Fibroblast of mammary gland (primary cell): ENCODE measurements around the gene ZRANB1.

Source experiments
- DNase-seq: peaks from one replicate; pipeline ENCODE4 v3.0.0-alpha.2; 2010; ENCODE audit warnings: low read depth
- H3K4me3 ChIP-seq: 2 replicates; pipeline ENCODE4 v1.5.1; 2011; ENCODE audit warnings: low read depth, mild to moderate bottlenecking, low read length, moderate library complexity; ENCODE audit not compliant: control insufficient read depth
- TF ChIP-seq, protein P1 (sequence below): conservative IDR thresholded peaks from 2 replicates; pipeline ENCODE4 v1.5.1; 2011; ENCODE audit warnings: low read depth, low read length, inconsistent platforms; ENCODE audit not compliant: control insufficient read depth, insufficient read depth

The ZRANB1 gene

DNA sequence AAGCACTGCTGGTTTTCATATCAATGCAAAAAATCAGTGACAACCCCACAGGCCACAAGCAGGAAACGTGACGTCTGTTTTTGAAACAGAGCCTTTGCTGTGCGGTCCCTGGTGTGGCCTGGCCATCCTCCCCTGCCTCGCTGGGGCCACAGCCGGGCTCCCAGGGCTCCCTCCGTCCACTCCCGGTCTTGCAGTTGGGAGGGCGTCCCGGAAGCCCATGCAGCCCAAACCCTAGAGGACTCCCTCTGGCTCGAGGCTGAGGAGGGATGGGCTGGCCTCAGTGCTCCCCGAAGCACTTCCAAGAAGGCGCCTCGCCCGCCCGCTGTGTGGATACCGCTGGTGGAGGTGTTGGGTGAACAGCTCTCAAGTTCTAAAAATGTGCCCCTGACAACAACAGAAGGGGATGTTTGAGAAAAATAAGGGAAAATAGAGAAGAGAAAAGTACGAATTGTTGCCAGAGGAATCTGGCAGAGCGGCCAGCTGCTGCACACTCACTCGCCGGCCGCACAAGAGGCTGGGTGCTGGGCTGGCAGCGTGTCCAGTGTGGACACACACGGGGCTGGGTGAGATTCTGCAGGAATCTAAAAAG is 73.5 kb downstream of the ZRANB1 start:
- DNase-seq: no peak
- no peak overlapping the region for H3K4me3 ChIP-seq
- TF ChIP-seq, protein P1, sequence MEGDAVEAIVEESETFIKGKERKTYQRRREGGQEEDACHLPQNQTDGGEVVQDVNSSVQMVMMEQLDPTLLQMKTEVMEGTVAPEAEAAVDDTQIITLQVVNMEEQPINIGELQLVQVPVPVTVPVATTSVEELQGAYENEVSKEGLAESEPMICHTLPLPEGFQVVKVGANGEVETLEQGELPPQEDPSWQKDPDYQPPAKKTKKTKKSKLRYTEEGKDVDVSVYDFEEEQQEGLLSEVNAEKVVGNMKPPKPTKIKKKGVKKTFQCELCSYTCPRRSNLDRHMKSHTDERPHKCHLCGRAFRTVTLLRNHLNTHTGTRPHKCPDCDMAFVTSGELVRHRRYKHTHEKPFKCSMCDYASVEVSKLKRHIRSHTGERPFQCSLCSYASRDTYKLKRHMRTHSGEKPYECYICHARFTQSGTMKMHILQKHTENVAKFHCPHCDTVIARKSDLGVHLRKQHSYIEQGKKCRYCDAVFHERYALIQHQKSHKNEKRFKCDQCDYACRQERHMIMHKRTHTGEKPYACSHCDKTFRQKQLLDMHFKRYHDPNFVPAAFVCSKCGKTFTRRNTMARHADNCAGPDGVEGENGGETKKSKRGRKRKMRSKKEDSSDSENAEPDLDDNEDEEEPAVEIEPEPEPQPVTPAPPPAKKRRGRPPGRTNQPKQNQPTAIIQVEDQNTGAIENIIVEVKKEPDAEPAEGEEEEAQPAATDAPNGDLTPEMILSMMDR: no peak

DNA sequence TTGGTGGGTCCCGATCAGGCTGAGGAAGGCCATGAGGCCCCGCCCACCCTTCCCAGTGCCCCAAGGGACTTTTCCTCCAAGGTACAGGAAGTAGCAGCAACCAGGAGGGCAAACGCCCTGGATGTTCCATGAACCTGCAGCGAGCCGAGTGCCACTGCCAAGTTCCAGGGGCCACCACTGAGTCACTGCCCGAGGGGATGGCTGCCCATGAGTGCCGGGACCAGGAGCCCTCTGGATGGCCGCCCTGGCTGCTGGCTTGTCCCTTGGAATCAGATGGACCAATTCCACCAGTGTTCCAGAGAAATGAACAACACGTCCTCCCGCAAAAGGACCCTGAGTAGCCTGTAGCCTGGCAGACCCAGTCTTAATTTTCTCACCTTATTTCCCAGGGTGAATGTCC is 74.2 kb downstream of the ZRANB1 start:
- DNase-seq: no peak
- H3K4me3 ChIP-seq: no peak overlapping the region
- TF ChIP-seq, protein P1: no peak

DNA sequence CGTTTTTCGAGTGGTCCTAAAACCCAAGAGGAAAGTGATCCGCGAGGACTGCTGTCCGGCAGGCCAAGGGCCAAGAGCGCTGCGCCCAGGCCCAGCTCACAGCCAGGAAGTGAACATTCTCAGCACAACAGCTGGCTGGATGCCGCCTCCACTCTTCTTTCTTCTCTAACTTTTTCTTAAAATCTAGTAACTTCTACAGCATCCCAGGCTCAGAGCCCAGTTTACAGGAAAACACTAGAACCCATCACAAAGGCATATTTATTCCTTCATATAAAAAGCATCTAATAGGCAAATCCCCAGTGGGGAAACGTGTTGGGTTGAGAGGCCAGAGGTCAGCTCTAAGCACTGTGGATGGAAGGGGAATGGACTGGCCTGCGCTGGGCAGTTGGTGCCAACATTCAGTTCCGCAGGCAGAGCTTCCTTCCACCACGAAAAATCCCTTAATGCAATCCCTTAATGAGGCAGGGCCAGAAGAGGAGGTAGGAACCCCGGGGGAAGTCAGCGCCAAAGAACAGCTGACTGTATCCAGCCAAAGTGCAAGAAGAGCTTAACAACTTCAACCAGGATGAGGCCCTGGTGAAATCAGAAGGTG is 74.8 kb downstream of the ZRANB1 start:
- H3K4me3 ChIP-seq: no peak overlapping the region
- TF ChIP-seq, protein P1: no peak
- peak; percentile 49 for DNase-seq

DNA sequence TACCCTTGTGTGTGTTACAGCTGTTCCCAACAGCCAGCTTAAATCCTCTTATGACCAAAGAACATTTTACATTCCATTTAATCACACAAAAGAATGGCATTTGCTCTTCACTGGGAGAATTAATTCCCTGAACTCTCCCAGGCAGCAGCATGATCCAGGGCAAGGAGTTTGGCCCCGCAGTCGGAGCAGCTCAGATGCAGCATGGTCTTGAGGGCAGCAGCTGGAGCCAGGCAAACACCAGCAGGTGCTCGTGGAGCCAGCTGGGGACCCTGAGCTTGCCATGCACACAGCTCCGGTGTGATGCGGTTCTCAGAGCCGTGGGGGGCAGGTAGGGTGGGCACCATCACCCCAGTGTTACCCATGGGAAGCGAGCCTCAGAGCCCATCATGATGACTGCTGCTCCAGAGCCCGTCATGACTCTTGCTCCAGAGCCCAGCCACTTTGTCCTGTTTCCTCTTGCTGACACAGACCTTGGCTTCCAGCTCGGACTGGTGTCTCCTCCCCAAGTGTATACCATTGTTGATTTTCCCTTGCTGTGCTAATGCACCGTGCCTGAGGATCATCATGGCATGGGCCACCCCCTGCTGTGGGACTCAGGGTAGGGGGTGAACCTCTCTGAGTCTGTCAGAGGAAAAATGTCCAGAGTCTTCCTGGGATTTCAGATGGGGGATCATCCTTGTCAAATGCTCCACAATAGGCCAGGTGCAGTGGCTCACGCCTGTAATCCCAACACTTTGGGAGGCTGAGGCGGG is 75.8 kb downstream of the ZRANB1 start:
- no peak for DNase-seq
- H3K4me3 ChIP-seq: no peak overlapping the region
- TF ChIP-seq, protein P1: no peak

DNA sequence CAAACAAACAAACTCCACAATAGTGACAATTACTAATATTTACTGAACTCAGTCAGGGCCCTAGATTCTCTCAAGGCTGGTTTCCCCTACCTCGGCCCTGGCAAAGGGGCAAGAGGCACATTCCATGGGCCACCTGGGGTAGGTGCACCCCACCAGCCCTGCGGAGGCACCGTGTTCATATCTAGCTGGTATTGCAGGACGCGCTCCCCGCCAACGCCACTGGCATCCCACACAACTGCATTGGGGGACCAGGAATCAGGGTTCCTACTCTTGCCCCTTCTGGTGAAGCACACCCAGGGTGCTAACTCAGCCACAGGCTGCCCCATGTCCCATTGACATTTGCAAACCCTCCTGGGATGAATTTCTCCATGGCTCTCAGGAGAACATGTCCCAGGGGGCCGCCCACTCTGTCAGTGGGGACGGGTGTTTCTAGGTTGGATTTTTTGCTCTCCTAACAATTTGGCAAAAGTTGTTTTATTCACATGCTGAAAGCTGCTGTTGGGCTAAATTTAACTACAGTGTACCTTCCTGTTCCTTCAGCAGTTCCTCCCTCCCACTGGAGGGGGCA is 76.7 kb downstream of the ZRANB1 start:
- TF ChIP-seq, protein P1: no peak
- no peak for DNase-seq
- H3K4me3 ChIP-seq: no peak overlapping the region

DNA sequence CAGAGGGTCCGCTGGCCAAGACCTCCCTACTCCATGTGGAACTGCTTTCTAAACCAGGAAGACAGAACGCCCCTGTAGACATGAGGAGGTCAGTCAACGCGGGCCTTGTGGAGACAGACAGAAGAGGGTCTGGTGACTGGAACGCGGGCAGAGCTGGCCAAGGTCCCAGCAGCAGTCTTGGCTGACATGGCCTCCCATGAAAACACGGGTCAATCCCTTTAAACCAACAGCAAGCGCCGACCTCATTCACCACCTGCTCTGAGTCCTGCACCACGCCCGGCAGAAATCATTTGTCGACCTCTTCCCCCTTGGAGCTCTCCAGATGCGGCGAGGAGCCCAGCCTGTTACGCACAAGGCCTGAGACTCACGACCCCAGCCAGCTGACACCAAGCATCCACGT is 78.5 kb downstream of the ZRANB1 start:
- H3K4me3 ChIP-seq: no peak overlapping the region
- DNase-seq: no peak
- TF ChIP-seq, protein P1: no peak
